GM21447 (cell line): ENCODE results near the gene SULF2.

ENCODE experiments used
- ATAC-seq: cut with Tn5 transposase; IDR thresholded peaks from one replicate; pipeline ENCODE4 v1.9.1; 2021; ENCODE audit not compliant: unreplicated experiment

SULF2 gene

GRCh38 chr20:47785854-47786764, 828 bp upstream of the SULF2 start:
- no peak for ATAC-seq

GRCh38 chr20:47784599-47785310, 526 bp downstream of the SULF2 start:
- no peak for ATAC-seq

- no peak for ATAC-seq
Observed at GRCh38 chr20:47783828-47784598, 1.3 kb downstream of the SULF2 start.

GRCh38 chr20:47782920-47783552, 2.2 kb downstream of the SULF2 start:
- ATAC-seq = no peak

- ATAC-seq = no peak
Observed at GRCh38 chr20:47782076-47782475, 3.2 kb downstream of the SULF2 start.

- no peak for ATAC-seq
Observed at GRCh38 chr20:47781632-47782031, 3.6 kb downstream of the SULF2 start.

GRCh38 chr20:47780720-47781389, 4.4 kb downstream of the SULF2 start:
- no peak for ATAC-seq

GRCh38 chr20:47778398-47779354, 6.6 kb downstream of the SULF2 start:
- no peak for ATAC-seq

- ATAC-seq = no peak
Observed at GRCh38 chr20:47777220-47777619, 8.1 kb downstream of the SULF2 start.

GRCh38 chr20:47776639-47777038, 8.6 kb downstream of the SULF2 start:
- ATAC-seq = no peak

- no peak for ATAC-seq
Observed at GRCh38 chr20:47775841-47776240, 9.4 kb downstream of the SULF2 start.

- no peak for ATAC-seq
Observed at GRCh38 chr20:47775039-47775438, 10.2 kb downstream of the SULF2 start.

- ATAC-seq = no peak
Observed at GRCh38 chr20:47774131-47774777, 11.0 kb downstream of the SULF2 start.

GRCh38 chr20:47773371-47773786, 11.9 kb downstream of the SULF2 start:
- ATAC-seq = no peak

GRCh38 chr20:47770935-47771334, 14.3 kb downstream of the SULF2 start:
- no peak for ATAC-seq

- ATAC-seq = no peak
Observed at GRCh38 chr20:47768016-47768824, 17.1 kb downstream of the SULF2 start.

- ATAC-seq = no peak
Observed at GRCh38 chr20:47765691-47766594, 19.3 kb downstream of the SULF2 start.
